Left ventricle myocardium inferior (tissue), 1 donor: Measurements from ENCODE around the gene KLK5. TPM values are rescaled to one million over a fixed set of nuclear protein-coding genes. Genes with fewer than 3 reads are reported as not detected.
"Not testable (repeated sequence)": the region's sequence is repeated elsewhere in the genome, so short reads cannot be mapped to it uniquely, and the experiment has no call there.

ENCODE experiments used
- DNase-seq: peaks from one replicate; pipeline ENCODE4 v3.0.0-alpha.2; 2020
- H3K27ac ChIP-seq: fragments of 200-600 bp; replicated peaks from 2 replicates; pipeline ENCODE4 v1.8.0; 2021
- H3K27me3 ChIP-seq: fragments of 200-600 bp; 2 replicates; pipeline ENCODE4 v1.8.0; 2021; ENCODE audit warnings: low read depth
- H3K36me3 ChIP-seq: fragments of 200-600 bp; 2 replicates; pipeline ENCODE4 v1.8.0; 2021
- H3K4me1 ChIP-seq: fragments of 200-600 bp; 2 replicates; pipeline ENCODE4 v1.8.0; 2021
- H3K4me3 ChIP-seq: fragments of 200-600 bp; 2 replicates; pipeline ENCODE4 v1.8.0; 2021; ENCODE audit warnings: mild to moderate bottlenecking, moderate library complexity
- H3K9me3 ChIP-seq: fragments of 200-600 bp; replicated peaks from 2 replicates; pipeline ENCODE4 v1.8.0; 2021
- intact Hi-C: fragments of 100-400 bp; cut with micrococcal nuclease; formaldehyde crosslinking; loops from one replicate; pipeline ENCODE4 v1.11.0; 2022
- total RNA-seq: library from RNA; stranded (reverse); fragmentation: NEBNext Ultra II Directional; extraction: Animal tissue kit (Norgen Biotek cat#: 25700); gene quantifications from one replicate; pipeline ENCODE4 v1.2.1, GENCODE V29; 2021
- TF ChIP-seq, protein P1 (sequence below): fragments of 200-600 bp; IDR thresholded peaks from 2 replicates; pipeline ENCODE4 v1.8.0; 2021; ENCODE audit warnings: antibody characterized with exemption, mild to moderate bottlenecking, borderline replicate concordance
- donor health status: DM: no; HTN: yes; CAD: no; lungs with severe emphysema.

Gene KLK5
- total RNA-seq, 1 donor from 2014 or later: not detected

DNA sequence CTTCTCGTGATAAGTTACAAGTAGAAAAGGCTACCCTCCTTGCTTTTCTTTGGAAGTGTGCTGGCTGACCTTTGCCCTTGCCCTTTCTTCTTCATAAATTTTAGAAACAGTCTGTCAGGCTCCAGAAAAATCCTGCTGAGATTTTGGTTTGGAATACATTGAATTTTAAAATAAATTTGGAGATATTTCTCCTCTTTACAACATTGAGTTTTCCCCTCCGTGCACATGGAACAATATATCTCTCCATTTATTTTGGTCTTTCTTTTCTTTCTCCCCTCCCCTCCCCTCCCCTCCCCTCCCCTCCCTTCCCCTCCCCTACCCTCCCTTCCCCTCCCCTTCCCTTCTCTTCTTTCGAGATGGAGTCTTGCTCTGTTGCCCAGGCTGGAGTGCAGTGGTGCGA is 50.2 kb downstream of the KLK5 start:
- Histone ChIP-seq H3K27me3 (peaks cover 75% of the 10 kb centered on the region), H3K4me3 (no peak overlapping the region), H3K4me1 (no peaks in the 10 kb centered on the region), H3K27ac (no peak overlapping the region), H3K9me3 (no peaks in the 10 kb centered on the region), H3K36me3 (no peaks in the 10 kb centered on the region)
- intact Hi-C loops: no loop called here
- no peak for DNase-seq
- TF ChIP-seq, protein P1, sequence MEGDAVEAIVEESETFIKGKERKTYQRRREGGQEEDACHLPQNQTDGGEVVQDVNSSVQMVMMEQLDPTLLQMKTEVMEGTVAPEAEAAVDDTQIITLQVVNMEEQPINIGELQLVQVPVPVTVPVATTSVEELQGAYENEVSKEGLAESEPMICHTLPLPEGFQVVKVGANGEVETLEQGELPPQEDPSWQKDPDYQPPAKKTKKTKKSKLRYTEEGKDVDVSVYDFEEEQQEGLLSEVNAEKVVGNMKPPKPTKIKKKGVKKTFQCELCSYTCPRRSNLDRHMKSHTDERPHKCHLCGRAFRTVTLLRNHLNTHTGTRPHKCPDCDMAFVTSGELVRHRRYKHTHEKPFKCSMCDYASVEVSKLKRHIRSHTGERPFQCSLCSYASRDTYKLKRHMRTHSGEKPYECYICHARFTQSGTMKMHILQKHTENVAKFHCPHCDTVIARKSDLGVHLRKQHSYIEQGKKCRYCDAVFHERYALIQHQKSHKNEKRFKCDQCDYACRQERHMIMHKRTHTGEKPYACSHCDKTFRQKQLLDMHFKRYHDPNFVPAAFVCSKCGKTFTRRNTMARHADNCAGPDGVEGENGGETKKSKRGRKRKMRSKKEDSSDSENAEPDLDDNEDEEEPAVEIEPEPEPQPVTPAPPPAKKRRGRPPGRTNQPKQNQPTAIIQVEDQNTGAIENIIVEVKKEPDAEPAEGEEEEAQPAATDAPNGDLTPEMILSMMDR: no peak

DNA sequence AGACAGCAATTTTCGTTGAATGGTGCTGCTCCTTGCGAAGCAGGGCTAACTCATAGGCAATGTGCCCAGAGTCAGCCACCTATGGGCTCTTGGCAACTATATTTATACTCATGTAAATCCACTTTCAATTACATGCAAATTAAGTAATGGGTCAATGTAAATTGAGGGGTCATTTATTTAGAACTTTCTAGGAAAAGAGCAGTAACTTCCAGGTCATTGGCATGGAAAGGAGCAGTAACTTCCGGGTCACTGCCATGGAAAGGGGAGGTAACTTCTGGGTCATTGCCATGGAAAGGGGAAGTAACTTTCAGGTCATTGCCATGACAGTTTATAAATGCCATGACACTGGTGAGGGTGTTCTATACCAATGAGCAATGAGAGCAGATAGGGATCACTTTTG is 53.3 kb downstream of the KLK5 start:
- Histone ChIP-seq H3K4me1 (no peaks in the 10 kb centered on the region), H3K4me3 (no peak overlapping the region), H3K27ac (no peak overlapping the region), H3K9me3 (no peaks in the 10 kb centered on the region), H3K36me3 (no peaks in the 10 kb centered on the region), H3K27me3 (peaks cover 72% of the 10 kb centered on the region)
- intact Hi-C loops: no loop called here
- TF ChIP-seq, protein P1: no peak
- DNase-seq: no peak

DNA sequence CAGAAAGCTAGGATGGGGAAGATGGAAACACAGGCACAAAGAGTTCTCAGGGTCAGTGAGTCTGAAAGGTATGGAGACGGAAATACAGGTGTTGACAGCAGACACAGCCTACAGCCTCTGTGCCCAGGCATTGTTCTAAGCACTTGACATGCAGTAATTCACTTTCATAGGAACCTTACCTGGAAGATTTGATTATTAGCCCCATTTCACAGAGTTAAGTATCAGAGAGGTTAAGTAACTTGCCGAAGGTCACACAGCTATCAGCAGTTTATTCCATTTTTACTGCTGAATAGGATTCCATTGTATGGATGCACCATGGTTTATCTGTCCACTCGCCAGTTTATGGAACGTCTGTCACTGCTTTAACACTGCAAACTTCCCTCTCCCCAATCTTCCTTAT is 54.8 kb downstream of the KLK5 start:
- TF ChIP-seq, protein P1: no peak
- H3K4me3 ChIP-seq: no peak overlapping the region
- intact Hi-C loops: no loop called here
- DNase-seq: no peak
- H3K36me3 ChIP-seq: no peaks in the 10 kb centered on the region
- no peaks in the 10 kb centered on the region for H3K9me3 ChIP-seq
- H3K4me1 ChIP-seq: no peaks in the 10 kb centered on the region
- H3K27ac ChIP-seq: no peak overlapping the region
- H3K27me3 ChIP-seq: peaks cover 87% of the 10 kb centered on the region

DNA sequence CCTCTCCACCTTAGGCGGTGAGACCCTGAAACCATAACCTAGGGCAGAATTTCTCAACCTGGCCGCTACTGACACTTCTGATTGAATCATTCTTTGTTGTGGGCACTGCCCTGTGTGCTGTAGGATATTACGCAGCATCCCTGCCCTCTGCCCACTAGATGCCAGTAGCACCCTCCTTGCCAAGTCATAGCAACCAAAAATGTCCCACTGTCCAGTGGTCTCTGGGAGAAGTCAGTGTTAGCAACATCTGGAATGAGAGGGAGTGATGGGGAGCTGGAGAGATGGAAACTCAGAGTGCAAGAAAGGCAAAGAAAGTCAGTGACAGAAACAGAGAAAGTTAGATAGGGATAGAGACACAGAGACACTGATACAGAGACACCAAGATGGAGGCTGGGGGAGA is 55.2 kb downstream of the KLK5 start:
- TF ChIP-seq, protein P1: no peak
- intact Hi-C loops: no loop called here
- no peaks in the 10 kb centered on the region for H3K9me3 ChIP-seq
- H3K4me3 ChIP-seq: no peak overlapping the region
- H3K27me3 ChIP-seq: peaks cover 91% of the 10 kb centered on the region
- no peaks in the 10 kb centered on the region for H3K36me3 ChIP-seq
- H3K4me1 ChIP-seq: no peaks in the 10 kb centered on the region
- no peak for DNase-seq
- H3K27ac ChIP-seq: no peak overlapping the region

DNA sequence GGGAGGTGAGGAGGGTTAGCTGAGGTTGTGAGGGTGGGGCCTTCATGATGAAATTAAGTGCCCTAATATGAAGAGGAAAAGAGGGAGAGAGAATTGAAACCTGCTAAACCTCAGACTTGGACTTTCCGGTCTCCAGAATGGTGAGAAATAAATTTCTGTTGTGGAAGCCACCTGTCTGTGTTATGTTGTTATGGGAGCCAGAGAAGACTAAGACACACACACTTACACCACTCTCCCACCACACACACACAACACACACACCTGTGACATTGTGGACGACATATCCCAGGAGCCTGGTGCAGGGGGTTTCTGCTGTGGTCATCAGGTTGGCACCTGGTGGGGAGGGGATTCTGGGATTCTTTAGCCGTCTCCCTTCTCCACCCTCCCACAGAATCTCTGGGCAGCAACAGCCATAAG is 55.6 kb downstream of the KLK5 start:
- DNase-seq: no peak
- Histone ChIP-seq H3K27ac (no peak overlapping the region), H3K4me1 (no peaks in the 10 kb centered on the region), H3K4me3 (no peak overlapping the region), H3K9me3 (no peaks in the 10 kb centered on the region), H3K27me3 (peaks cover 91% of the 10 kb centered on the region), H3K36me3 (no peaks in the 10 kb centered on the region)
- intact Hi-C loops: no loop called here
- TF ChIP-seq, protein P1: no peak

DNA sequence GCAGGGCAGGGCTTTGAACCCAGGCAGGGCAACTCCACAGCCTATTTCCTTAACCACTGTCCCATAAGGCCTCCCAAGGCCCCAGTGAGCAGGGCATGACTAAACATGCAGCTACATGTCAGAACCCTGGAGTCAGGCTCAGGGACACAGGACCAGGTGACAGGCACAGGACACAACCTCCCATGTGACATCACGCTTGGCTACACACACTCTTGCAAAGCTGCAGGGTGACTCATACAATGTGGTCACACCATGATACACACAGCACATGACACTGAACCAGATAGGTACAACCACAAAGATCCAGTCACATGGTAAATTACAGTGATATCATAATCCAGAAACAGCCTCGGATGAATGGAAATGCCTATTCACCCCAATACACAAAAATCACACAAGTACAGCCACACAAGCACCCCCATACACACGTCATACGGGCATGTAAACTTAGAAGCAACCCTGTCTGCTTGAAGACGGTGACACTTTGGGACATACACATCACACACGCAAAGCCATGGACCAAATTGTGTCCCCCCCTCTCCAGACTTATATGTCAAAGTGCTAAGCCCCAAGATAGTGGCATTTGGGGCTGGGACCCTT is 56.1 kb downstream of the KLK5 start:
- no peaks in the 10 kb centered on the region for H3K9me3 ChIP-seq
- H3K4me3 ChIP-seq: no peak overlapping the region
- no peak for DNase-seq
- H3K27ac ChIP-seq: no peak overlapping the region
- intact Hi-C loops: no loop called here
- no peaks in the 10 kb centered on the region for H3K4me1 ChIP-seq
- TF ChIP-seq, protein P1: no peak
- H3K27me3 ChIP-seq: peaks cover 91% of the 10 kb centered on the region
- H3K36me3 ChIP-seq: no peaks in the 10 kb centered on the region

DNA sequence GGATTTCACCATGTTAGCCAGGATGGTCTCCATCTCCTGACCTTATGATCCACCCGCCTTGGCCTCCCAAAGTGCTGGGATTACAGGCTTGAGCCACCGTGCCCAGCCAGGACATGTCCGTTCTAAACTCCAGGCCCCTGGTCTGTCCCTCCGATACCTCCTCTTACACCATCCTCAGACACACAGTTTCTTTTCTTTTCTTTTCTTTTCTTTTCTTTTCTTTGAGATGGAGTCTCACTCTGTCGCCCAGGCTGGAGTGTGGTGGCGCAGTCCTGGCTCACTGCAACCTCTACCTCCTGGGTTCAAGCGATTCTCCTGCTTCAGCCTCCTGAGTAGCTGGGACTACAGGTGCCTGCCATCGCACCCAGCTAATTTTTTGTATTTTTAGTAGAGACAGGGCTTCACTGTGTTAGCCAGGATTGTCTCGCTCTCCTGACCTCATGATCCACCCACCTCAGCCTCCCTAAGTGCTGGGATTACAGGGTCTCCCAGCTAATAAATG is 56.7 kb downstream of the KLK5 start:
- H3K9me3 ChIP-seq, DNase-seq, H3K36me3 ChIP-seq, H3K4me3 ChIP-seq, intact Hi-C loops, H3K27ac ChIP-seq, H3K4me1 ChIP-seq: not testable (repeated sequence)
- peaks cover 91% of the 10 kb centered on the region for H3K27me3 ChIP-seq
